HG03280 (cell line): ENCODE results near the gene HYDIN.

Source experiments
- ATAC-seq: cut with Tn5 transposase; IDR thresholded peaks from one replicate; pipeline ENCODE4 v1.9.1; 2021; ENCODE audit warnings: mild to moderate bottlenecking, moderate library complexity; ENCODE audit not compliant: unreplicated experiment

The HYDIN gene

GRCh38 chr16:70769131-70769530 is 461.4 kb downstream of the HYDIN start:
- no peak for ATAC-seq

GRCh38 chr16:70768203-70768580 is 462.3 kb downstream of the HYDIN start:
- no peak for ATAC-seq

GRCh38 chr16:70767377-70768202 is 462.9 kb downstream of the HYDIN start:
- ATAC-seq: no peak

GRCh38 chr16:70766658-70767057 is 463.9 kb downstream of the HYDIN start:
- ATAC-seq: no peak

GRCh38 chr16:70766176-70766575 is 464.3 kb downstream of the HYDIN start:
- no peak for ATAC-seq

- no peak for ATAC-seq
Measured at GRCh38 chr16:70765491-70765890, 465.0 kb downstream of the HYDIN start.

- ATAC-seq: no peak
Measured at GRCh38 chr16:70764632-70765031, 465.9 kb downstream of the HYDIN start.

GRCh38 chr16:70760221-70760620 is 470.3 kb downstream of the HYDIN start:
- ATAC-seq: no peak

GRCh38 chr16:70759666-70760065 is 470.9 kb downstream of the HYDIN start:
- no peak for ATAC-seq

- no peak for ATAC-seq
Measured at GRCh38 chr16:70758786-70759185, 471.7 kb downstream of the HYDIN start.
